HepG2 (cell line): ENCODE data around the gene RECQL. TPM values are rescaled to one million over a fixed set of nuclear protein-coding genes. Genes with fewer than 3 reads are reported as not detected.

Experiments
- ATF1 ChIP-seq: IDR thresholded peaks from 2 replicates; pipeline ENCODE4 v1.6.1; 2016; ENCODE audit warnings: mild to moderate bottlenecking, control low read depth
- CERS6 ChIP-seq: sonication (generic); formaldehyde crosslinking; IDR thresholded peaks from 2 replicates; pipeline ENCODE4 v1.5.0; 2020; ENCODE audit warnings: missing genetic modification reagents
- GPBP1L1 ChIP-seq: sonication (generic); formaldehyde crosslinking; IDR thresholded peaks from 2 replicates; pipeline ENCODE4 v1.5.0; 2020; ENCODE audit warnings: mild to moderate bottlenecking, missing genetic modification reagents
- HIC2 ChIP-seq: sonication (generic); formaldehyde crosslinking; IDR thresholded peaks from 2 replicates; pipeline ENCODE4 v1.9.0; 2022; ENCODE audit warnings: low read depth, missing genetic modification reagents
- KDM1A ChIP-seq: IDR thresholded peaks from 2 replicates; pipeline ENCODE4 v1.6.1; 2016; ENCODE audit warnings: missing compliant biosample characterization
- KDM5B ChIP-seq: sonication (generic); formaldehyde crosslinking; IDR thresholded peaks from 2 replicates; pipeline ENCODE4 v1.4.0; 2020; ENCODE audit warnings: missing genetic modification reagents, mild to moderate bottlenecking, borderline replicate concordance
- KLF13 ChIP-seq: sonication (generic); formaldehyde crosslinking; IDR thresholded peaks from 2 replicates; pipeline ENCODE4 v1.4.0; 2020; ENCODE audit warnings: mild to moderate bottlenecking, missing genetic modification reagents
- MEF2D ChIP-seq: sonication (generic); formaldehyde crosslinking; IDR thresholded peaks from 2 replicates; pipeline ENCODE4 v1.5.1; 2020; ENCODE audit warnings: mild to moderate bottlenecking, missing genetic modification reagents
- MLLT10 ChIP-seq: sonication (generic); formaldehyde crosslinking; IDR thresholded peaks from 2 replicates; pipeline ENCODE4 v1.4.0; 2020; ENCODE audit warnings: missing genetic modification reagents
- NFE2L2 ChIP-seq: fragments of 150-350 bp; IDR thresholded peaks from 2 replicates; pipeline ENCODE4 v1.6.1; 2014; ENCODE audit warnings: low read length
- NRL ChIP-seq: sonication (generic); formaldehyde crosslinking; IDR thresholded peaks from 2 replicates; pipeline ENCODE4 v1.5.0; 2020; ENCODE audit warnings: missing genetic modification reagents, mild to moderate bottlenecking, moderate library complexity, borderline replicate concordance
- PCBP1 ChIP-seq: fragments of 200-400 bp; formaldehyde crosslinking; IDR thresholded peaks from 2 replicates; pipeline ENCODE4 v1.6.1; 2017; ENCODE audit warnings: mild to moderate bottlenecking, low read depth, low read length, borderline replicate concordance
- POLR2A ChIP-seq, 2 experiments: IDR thresholded peaks; 2 replicates each; pipeline ENCODE4 v1.6.1; 2011; ENCODE audit warnings: low read depth in 2 of 2, low read length in 2 of 2, mild to moderate bottlenecking in 1 of 2, moderate library complexity in 1 of 2; ENCODE audit not compliant: insufficient read depth in 1 of 2
- SP140L ChIP-seq: sonication (generic); formaldehyde crosslinking; IDR thresholded peaks from 2 replicates; pipeline ENCODE4 v1.4.0; 2020; ENCODE audit warnings: missing genetic modification reagents, borderline replicate concordance
- SRF ChIP-seq: IDR thresholded peaks from 2 replicates; pipeline ENCODE4 v1.6.1; 2011; ENCODE audit warnings: mild to moderate bottlenecking, low read depth, low read length, moderate library complexity
- TBL1XR1 ChIP-seq: fragments of 150-350 bp; IDR thresholded peaks from 2 replicates; pipeline ENCODE4 v1.6.1; 2014; ENCODE audit warnings: borderline replicate concordance, low read length; ENCODE audit not compliant: partially characterized antibody
- U2AF2 ChIP-seq: fragments of 200-400 bp; formaldehyde crosslinking; IDR thresholded peaks from 2 replicates; pipeline ENCODE4 v1.6.1; 2017; ENCODE audit warnings: low read depth, mild to moderate bottlenecking, low read length
- YEATS4 ChIP-seq: sonication (generic); formaldehyde crosslinking; IDR thresholded peaks from 2 replicates; pipeline ENCODE4 v1.4.0; 2020; ENCODE audit warnings: missing genetic modification reagents, borderline replicate concordance
- ZFP1 ChIP-seq: IDR thresholded peaks from 2 replicates; pipeline ENCODE4 v1.6.1; 2016
- ZNF124 ChIP-seq: sonication (generic); formaldehyde crosslinking; IDR thresholded peaks from 2 replicates; pipeline ENCODE4 v1.4.0; 2020; ENCODE audit warnings: missing genetic modification reagents
- ZNF333 ChIP-seq: sonication (generic); formaldehyde crosslinking; IDR thresholded peaks from 2 replicates; pipeline ENCODE4 v1.4.0; 2020; ENCODE audit warnings: mild to moderate bottlenecking, missing genetic modification reagents, borderline replicate concordance
- ZNF431 ChIP-seq: sonication (generic); formaldehyde crosslinking; IDR thresholded peaks from 2 replicates; pipeline ENCODE4 v1.9.0; 2022; ENCODE audit warnings: missing genetic modification reagents, low read depth, mild to moderate bottlenecking, borderline replicate concordance
- ZNF562 ChIP-seq: sonication (generic); formaldehyde crosslinking; IDR thresholded peaks from 2 replicates; pipeline ENCODE4 v1.8.0; 2022; ENCODE audit warnings: missing genetic modification reagents, borderline replicate concordance
- ZNF563 ChIP-seq: sonication (generic); formaldehyde crosslinking; IDR thresholded peaks from 2 replicates; pipeline ENCODE4 v1.8.0; 2022; ENCODE audit warnings: mild to moderate bottlenecking, moderate library complexity, missing genetic modification reagents
- ZNF570 ChIP-seq: sonication (generic); formaldehyde crosslinking; IDR thresholded peaks from 2 replicates; pipeline ENCODE4 v1.4.0; 2020; ENCODE audit warnings: mild to moderate bottlenecking, missing genetic modification reagents, borderline replicate concordance
- ZNF720 ChIP-seq: sonication (generic); formaldehyde crosslinking; IDR thresholded peaks from 2 replicates; pipeline ENCODE4 v1.4.0; 2020; ENCODE audit warnings: missing genetic modification reagents
- ZNF790 ChIP-seq: sonication (generic); formaldehyde crosslinking; IDR thresholded peaks from 2 replicates; pipeline ENCODE4 v1.8.0; 2022; ENCODE audit warnings: missing genetic modification reagents, mild to moderate bottlenecking, borderline replicate concordance
- ZSCAN12 ChIP-seq: sonication (generic); formaldehyde crosslinking; IDR thresholded peaks from 2 replicates; pipeline ENCODE4 v1.9.0; 2021; ENCODE audit warnings: mild to moderate bottlenecking, missing genetic modification reagents
- ZSCAN9 ChIP-seq: IDR thresholded peaks from 2 replicates; pipeline ENCODE4 v1.6.1; 2016; ENCODE audit warnings: borderline replicate concordance
- polyA plus RNA-seq, 8 experiments: library from polyadenylated mRNA; depleted of rRNA in 3 of 8; stranded (reverse) in 7 of 8; unstranded in 1 of 8; fragments of >200 nt; fragmentation: Illumina TruSeq in 4 of 8; extraction: Trizol in 4 of 8; gene quantifications; 2 replicates each; pipeline versions ENCODE4 v1.2.1 to v1.2.3, GENCODE V29; 2011 to 2016; ENCODE audit warnings: low read depth in 4 of 8, missing spikeins in 1 of 8, mixed read lengths in 1 of 8; ENCODE audit not compliant: insufficient read depth in 1 of 8
- total RNA-seq, 5 experiments: library from RNA; depleted of rRNA; stranded (reverse); fragments of >200 nt; fragmentation: Illumina TruSeq; extraction: Trizol; gene quantifications; 2 replicates each; pipeline ENCODE4 v1.2.3, GENCODE V29; 2016; ENCODE audit warnings: low read depth in 1 of 5

RECQL gene
- total and polyA plus RNA-seq, 2 of the 13 experiments (the other 11 are each of a cell fraction or from before 2014, with no cell fraction given), result 7.2 to 41.5 TPM

- TF ChIP-seq GPBP1L1 (CRISPR knock-in tag) (no peak), ZNF562 (CRISPR knock-in tag) (no peak), KLF13 (CRISPR knock-in tag) (no peak), ZNF790 (CRISPR knock-in tag) (no peak), ZNF563 (CRISPR knock-in tag) (no peak), NFE2L2 (no peak), MLLT10 (CRISPR knock-in tag) (no peak), MEF2D (CRISPR knock-in tag) (no peak), ZNF570 (CRISPR knock-in tag) (no peak), ZFP1 (no peak), ZSCAN9 (CRISPR knock-in tag) (no peak), YEATS4 (CRISPR knock-in tag) (0 out of 2 replicates have a peak, but pooled peaks have one; percentile 17), ZNF333 (CRISPR knock-in tag) (no peak), TBL1XR1 (no peak), KDM5B (CRISPR knock-in tag) (peak; percentile 18; the same call in 1 of the 2 replicates), SRF (no peak), U2AF2 (no peak), PCBP1 (no peak), ZNF720 (CRISPR knock-in tag) (no peak), ZNF431 (no peak), CERS6 (no peak), HIC2 (CRISPR knock-in tag) (0 out of 2 replicates have a peak, but pooled peaks have one; percentile 21), KDM1A (CRISPR knock-in tag) (no peak), ZNF124 (CRISPR knock-in tag) (no peak), ATF1 (CRISPR knock-in tag) (no peak), POLR2A (IDR thresholded peaks at IDR 0.05; ENCODE audit: insufficient read depth in 1 of 2, low read depth in 2 of 2, low read length in 2 of 2) (no peak), ZSCAN12 (CRISPR knock-in tag) (no peak), NRL (CRISPR knock-in tag) (no peak), SP140L (CRISPR knock-in tag) (no peak)
Observed at GRCh38 chr12:21527451-21528180, 26.2 kb upstream of the RECQL start (continued).
